Vagina (tissue), 2 donors: ENCODE results near the gene ASTN2.

Experiments
- POLR2AphosphoS5 ChIP-seq, 2 donors: sonication (generic); formaldehyde crosslinking; IDR thresholded peaks; one replicate each; pipeline ENCODE4 v1.9.0; 2017; ENCODE audit warnings: antibody characterized with exemption in 2 of 2, mild to moderate bottlenecking in 2 of 2, low read depth in 1 of 2; ENCODE audit not compliant: insufficient read depth in 1 of 2
- TF ChIP-seq, protein P1 (sequence below), 3 experiments: fragments of 450-650 bp in 2 of 3; fragments of 200-600 bp in 1 of 3; sonication (generic) in 1 of 3; IDR thresholded peaks; one replicate each; pipeline ENCODE4 v1.5.1; 2017 to 2019; ENCODE audit warnings: antibody characterized with exemption in 3 of 3, mild to moderate bottlenecking in 2 of 3, moderate library complexity in 2 of 3

DNA sequence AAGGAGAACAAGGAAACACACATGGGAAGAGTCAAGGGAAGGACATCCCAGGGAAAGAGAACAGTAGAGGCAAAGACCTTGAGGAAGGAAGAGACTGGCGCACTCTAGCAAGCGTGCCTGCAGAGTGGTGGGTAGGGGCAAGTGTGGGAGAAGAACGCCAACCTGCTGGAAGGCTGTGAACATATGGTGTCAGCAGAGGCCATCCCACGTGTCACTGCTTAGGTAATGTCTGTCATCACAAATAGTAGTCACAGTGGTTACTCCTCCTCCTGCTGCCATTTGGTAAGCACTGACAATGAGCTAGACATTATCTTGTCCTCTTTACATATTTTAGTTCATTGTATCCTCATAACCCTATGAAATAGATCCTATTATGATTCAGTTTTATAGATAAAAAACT, 934.2 kb downstream of the ASTN2 start:
- TF ChIP-seq, protein P1, sequence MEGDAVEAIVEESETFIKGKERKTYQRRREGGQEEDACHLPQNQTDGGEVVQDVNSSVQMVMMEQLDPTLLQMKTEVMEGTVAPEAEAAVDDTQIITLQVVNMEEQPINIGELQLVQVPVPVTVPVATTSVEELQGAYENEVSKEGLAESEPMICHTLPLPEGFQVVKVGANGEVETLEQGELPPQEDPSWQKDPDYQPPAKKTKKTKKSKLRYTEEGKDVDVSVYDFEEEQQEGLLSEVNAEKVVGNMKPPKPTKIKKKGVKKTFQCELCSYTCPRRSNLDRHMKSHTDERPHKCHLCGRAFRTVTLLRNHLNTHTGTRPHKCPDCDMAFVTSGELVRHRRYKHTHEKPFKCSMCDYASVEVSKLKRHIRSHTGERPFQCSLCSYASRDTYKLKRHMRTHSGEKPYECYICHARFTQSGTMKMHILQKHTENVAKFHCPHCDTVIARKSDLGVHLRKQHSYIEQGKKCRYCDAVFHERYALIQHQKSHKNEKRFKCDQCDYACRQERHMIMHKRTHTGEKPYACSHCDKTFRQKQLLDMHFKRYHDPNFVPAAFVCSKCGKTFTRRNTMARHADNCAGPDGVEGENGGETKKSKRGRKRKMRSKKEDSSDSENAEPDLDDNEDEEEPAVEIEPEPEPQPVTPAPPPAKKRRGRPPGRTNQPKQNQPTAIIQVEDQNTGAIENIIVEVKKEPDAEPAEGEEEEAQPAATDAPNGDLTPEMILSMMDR (IDR thresholded peaks at IDR 0.05): no peak
- TF ChIP-seq POLR2AphosphoS5 (IDR thresholded peaks at IDR 0.05; ENCODE audit: insufficient read depth in 1 of 2, low read depth in 1 of 2): no peak
